GM18907 (cell line): ENCODE measurements around the gene PKD1.

Source experiments
- ATAC-seq: cut with Tn5 transposase; IDR thresholded peaks from one replicate; pipeline ENCODE4 v1.9.1; 2021; ENCODE audit warnings: mild to moderate bottlenecking, moderate library complexity; ENCODE audit not compliant: unreplicated experiment

The PKD1 gene

GRCh38 chr16:2170587-2171435, 35.1 kb upstream of the PKD1 start:
- no peak for ATAC-seq

- no peak for ATAC-seq
Observed at GRCh38 chr16:2170080-2170479, 34.4 kb upstream of the PKD1 start.

- ATAC-seq: no peak
Observed at GRCh38 chr16:2167068-2167638, 31.5 kb upstream of the PKD1 start.

DNA sequence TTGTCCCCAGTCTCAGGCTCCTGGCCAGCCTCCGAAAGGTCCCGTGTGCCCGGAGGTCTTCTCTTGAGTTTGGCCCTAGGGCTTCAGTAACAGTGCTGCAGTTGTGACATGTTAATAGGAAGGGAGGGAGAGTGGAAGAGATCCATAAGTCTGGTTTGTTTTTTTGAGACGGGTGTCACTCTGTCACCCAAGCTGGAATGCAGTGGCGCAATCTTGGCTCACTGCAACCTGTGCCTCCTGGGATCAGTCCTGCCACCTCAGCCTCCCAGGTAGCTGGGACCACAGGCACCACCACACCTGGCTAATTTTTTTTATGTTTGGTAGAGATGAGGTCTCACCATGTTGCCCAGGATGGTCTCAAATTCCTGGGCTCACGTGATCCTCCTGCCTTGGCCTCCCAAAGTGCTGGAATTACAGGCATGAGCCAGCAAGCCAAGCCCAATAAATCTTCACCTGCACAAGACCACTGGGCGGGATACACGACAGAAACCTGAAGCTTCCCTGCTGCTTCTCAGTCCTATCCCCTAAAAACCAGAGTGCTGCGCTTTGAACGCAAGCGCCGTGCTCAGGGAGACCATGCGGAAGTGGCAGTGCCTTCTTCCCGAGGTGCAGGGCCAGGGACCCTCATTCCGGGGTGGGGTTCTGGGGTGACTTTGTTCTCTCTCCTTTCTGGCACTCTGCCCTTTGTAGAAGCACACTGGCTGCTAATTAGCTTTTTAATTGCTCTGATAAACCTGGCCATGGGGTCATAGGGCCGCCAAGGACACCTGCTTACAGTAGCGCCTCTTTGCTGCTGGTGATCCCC, 30.8 kb upstream of the PKD1 start:
- ATAC-seq: no peak

DNA sequence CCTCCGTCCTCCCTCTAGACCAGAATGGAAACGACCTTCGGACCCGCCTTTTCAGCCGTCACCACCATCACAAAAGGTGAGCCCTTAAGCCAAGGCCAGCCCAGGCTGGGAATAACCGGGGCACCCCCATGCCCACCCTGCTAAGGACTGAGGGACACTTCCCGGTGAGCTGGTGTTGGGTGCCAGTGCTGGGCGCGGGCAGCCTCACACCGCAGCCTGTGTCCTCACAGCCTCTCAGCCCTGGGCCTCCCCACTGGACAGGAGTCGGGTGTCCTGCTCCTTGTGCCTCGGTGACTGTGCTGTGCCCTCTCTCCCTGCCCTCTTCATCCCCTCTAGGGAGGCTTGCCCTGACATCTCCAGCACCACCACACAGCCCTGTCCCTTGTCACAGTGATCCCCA, 30.2 kb upstream of the PKD1 start:
- no peak for ATAC-seq

DNA sequence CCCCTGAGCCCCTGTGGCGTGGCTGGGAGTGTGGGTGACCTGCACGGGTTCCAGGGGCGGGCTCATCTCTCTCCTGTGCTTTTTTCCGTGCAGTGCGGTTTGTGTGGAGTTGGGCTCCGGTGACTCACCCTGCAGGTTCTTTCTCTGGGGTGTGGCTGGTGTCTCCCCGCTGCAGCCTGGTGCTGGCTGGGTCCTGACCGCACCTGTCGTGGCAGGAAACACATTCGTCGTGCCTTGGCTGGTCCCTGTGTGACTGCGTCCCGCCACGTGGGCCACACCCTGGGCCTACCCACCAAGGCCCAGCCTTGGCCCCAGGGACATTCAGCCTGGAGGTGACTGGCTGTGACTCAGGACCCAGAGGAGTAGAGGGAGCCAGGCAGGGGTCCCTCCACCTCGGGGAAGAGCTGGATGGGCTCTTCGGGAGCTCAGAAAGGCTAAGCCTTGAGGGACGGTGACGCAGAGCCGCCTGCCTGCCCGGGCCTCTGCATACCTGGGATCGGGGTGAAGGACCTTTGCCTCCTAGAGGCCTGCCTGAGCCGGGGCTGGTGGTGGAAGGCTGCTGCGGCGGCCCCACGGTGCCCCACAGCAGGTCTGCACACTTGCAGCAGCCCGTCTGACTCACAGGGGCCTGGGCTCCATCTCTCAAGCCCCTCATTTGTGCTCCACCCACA, 27.6 kb upstream of the PKD1 start:
- no peak for ATAC-seq

- ATAC-seq: no peak
Observed at GRCh38 chr16:2162676-2163118, 27.0 kb upstream of the PKD1 start.

- no peak for ATAC-seq
Observed at GRCh38 chr16:2161911-2162310, 26.2 kb upstream of the PKD1 start.

DNA sequence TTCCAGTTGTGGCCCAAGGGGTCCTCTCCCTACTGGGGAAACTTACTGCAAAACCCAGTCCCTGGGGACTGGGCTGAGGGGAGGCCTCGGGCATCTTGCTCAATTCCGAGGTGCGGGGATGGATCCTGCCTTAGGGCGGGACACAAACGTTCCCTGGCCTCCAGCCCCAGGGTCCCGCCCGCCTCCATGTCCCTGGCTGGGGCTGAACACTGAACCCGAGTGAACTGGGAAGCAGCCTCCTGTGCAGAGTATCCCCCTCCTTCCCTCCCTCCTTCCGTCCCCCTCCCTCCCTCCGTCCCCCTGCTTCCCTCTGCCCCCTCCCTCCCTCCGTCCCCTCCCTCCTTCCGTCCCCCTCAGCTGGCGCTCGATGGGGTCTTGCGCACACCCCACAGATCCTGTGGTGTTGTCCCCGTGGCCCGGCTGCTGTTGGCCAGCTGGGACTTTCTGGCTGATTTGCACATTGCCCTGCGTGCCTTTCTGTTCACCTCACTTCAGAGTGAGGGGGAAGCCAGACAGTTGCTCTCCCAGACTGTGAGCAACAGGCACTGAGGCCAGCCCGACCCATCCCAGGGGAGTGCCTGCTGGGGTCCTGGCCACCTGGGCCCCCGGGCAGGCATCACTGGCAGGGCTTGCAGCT, 25.3 kb upstream of the PKD1 start:
- no peak for ATAC-seq

- ATAC-seq: no peak
Observed at GRCh38 chr16:2159175-2159838, 23.6 kb upstream of the PKD1 start.

- no peak for ATAC-seq
Observed at GRCh38 chr16:2158262-2158638, 22.6 kb upstream of the PKD1 start.

DNA sequence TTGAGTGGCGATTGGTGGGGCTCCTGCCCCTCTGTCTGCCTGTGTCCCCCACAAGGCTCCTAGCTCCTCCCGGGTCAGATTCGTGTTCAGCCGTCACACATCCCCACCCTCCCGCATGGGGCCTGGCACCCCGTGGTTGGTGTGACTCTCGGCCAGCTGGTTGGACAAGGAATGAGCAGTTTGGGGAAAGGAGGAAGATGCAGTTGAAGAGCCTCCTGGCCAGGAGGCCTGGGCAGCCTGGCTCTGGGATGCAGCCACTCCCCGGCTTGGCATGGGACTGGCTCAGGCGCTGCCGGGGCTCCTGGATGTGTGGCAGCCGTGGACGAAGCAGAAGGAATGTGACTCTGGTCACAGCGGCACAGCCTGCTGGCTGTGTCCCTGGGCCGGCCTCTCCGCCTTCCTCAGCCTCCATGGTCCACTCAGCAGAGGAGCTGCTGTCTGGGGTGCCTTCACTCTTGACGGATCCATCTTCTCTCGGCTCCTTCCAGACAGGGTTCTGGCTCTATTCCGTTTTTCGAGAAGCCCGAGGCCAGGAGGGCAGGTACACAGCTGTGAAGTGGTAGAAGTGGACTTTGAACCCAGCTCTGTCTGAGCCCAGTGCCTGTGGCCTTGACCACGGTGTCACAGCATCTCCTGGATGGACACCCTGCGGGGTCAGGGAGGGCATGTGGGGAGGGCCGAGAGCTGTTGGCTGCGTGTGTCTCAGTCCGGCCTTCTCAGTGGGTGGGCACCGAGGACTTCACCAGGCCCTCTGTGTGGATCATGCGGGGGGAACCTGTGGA, 22.0 kb upstream of the PKD1 start:
- ATAC-seq: no peak

DNA sequence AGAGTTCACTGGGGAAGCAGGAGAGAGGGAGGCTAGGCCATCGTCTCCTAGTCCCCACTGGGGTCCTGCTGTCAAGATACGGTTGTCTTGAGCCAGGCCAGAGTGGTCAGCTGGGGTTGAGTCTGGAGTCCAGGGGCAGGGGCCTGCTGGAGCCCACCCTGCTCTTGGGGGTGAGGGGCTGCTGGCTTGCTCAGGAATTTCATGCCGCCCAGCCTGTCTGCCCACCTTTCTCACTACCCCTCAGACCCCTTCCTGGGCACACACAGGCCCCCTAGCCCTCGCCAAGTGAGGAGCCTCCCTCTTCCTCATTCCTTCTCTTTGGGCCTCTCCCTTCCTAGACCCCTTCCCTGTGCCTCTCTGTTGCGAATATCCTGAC, 21.1 kb upstream of the PKD1 start:
- ATAC-seq: no peak

DNA sequence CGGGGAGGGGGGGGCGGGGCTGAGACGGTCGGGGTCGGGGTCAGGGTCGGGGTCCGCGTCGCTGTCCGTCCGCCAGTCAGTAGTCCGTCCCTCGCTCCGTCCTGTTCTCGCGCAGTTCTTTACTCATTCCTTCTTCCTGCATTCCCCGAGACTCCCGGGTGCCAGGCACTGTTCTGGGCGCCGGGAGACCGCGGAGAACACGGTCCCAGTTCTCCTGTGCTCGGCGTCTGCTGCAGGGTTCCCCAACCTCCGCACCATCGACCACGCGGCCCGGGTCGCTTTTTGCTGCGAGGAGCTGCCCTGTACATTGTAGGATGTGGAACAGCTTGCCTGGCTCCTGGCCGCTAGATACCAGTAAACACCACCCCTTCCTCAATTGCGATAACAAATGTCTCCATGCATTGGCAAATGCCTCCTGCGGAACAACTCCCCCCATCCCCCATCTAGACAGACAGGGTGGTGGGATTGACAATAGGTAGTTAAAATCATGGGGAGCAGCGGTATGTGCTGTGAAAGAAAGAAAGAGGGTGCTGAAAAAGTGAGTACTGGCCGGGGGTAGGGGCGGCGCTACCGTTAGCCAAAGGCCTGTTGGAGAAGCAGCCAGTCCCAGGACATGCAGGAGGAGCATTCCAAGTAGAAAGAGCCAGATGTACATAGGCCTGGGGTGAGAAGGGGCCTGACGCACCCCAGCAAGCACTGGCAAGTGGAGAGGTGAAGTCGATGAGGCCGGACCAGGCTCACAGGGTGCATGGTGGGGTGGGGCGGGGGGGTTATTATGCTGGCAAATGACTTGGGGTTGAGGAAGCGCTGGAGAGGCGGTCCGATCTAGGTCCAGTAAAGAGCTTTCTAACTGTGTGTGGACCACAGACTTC, 20.5 kb upstream of the PKD1 start:
- ATAC-seq: no peak

DNA sequence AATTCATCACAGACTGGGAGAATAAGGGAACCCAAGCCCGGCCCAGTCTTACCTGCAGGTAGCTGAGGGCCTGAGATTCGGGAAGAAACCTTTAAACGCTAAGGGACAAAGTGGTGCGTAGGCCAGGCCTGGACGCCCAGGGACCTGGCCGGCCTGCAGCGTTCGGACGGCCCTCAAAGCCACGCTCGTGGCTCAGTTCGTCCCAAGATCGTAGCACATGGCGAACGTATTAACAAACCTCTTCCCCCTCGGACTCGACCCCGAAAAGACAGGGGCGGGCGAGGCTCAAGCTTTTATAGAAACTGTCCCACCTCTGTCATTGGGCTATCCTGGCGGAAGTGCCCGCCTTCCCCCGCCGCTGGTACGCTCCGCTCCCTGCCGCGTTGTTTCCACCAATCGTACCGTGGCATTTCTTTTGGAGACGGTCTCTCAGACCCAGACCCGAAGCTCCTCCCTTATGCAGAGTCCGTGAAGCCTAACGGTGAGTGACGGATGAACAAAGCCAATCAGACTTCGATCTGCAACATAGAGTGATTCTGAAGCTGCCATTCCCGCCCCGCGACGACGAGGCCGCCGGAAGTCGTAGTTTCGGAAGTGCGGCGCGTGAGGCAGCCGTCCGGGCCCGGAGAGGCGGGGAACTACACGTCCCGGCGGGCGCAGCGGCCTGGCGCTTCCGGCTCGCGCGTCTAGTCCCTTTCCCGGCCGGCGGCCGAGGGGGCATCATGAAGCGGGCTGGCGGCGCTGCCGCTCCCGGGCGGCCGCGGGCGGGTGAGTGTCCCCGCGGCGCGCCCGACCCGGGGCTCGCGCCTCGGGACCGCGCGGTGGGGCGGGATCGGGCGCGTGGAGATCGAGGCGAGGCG, 19.6 kb upstream of the PKD1 start, which contains the start of gene TRAF7:
TRAF7 (plus strand) TSS at position 692 of the 860 bp plus-strand sequence. CDS start 8,139 bp downstream, outside the sequence.
- ATAC-seq: peak; percentile 90

DNA sequence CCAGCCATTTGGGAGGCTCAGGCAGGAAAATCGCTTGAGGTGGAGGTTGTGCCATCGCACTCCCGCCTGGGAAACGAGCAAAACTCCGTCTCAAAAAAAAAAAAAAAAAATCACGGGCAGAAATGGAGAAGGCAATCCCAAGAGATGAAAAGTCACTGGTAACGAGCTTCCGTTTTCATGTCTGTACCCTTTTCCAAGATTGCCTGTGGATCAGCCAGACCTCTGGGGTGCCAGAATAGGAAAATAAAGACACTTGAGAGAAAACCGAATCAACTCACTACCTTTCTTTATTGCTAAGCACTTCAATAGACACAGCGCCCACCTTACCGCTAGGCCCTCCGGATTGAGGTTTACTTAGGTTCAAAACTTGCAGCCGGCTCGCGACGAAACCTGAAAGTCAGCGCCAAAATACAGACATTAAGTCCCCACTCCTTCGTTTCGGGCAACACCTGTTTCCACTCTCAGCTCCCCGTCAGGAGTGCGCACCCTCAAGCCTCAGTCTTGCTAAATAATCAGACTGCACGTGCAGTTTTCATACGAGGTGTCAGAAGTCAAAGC, 18.9 kb upstream of the PKD1 start:
- no peak for ATAC-seq
